ENCODE measurements around the gene CNTNAP4.

The CNTNAP4 gene

GRCh38 chr16:76500006-76500405 is 222.8 kb downstream of the CNTNAP4 start:
- no peak for DNase-seq

- no peak for DNase-seq
Measured at GRCh38 chr16:76502063-76502462, 224.9 kb downstream of the CNTNAP4 start.

- DNase-seq = no peak
Measured at GRCh38 chr16:76502555-76502954, 225.4 kb downstream of the CNTNAP4 start.

- no peak for DNase-seq
Measured at GRCh38 chr16:76503091-76503490, 225.9 kb downstream of the CNTNAP4 start.

DNA sequence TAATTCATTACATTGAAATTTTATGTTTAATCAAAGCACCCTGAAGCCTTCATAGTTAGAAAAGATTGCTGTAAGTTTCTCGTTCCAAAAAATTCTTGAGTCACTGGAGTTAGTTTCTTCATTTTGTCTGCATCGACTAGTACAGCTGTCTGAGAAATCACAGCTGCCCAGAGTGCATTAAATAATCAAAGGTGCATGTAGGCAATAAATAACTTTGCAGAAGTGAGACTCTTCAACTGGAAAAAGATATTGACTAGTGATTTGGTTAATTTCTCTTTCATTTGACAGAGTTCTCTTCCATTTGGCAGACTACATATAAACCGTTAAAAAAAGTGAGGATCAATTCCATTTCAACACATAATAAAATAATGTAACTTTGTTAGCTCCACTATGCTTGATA is 234.0 kb downstream of the CNTNAP4 start:
- DNase-seq = no peak

GRCh38 chr16:76518781-76519180 is 241.6 kb downstream of the CNTNAP4 start:
- DNase-seq = no peak

GRCh38 chr16:76524356-76524755 is 247.2 kb downstream of the CNTNAP4 start:
- DNase-seq = no peak

DNA sequence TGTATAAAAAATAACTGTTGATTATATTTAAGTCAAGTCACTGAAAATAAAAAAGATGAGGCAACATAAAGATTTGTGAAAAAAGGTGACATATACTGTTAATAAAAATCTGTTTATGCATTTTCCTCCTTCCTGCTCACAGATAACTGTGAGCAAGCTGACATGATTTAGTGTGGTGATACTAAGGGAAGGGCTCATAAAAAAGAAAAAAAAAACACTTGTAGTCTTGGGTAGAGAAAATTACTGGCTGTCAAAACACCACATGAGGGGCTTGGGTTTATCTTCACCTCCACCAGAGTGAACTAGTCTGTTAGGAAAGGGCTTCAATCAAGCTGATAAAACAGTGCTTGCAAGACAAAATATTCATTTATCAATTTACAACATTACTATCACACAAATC is 247.6 kb downstream of the CNTNAP4 start:
- no peak for DNase-seq

GRCh38 chr16:76527244-76527643 is 250.0 kb downstream of the CNTNAP4 start:
- DNase-seq = no peak

DNA sequence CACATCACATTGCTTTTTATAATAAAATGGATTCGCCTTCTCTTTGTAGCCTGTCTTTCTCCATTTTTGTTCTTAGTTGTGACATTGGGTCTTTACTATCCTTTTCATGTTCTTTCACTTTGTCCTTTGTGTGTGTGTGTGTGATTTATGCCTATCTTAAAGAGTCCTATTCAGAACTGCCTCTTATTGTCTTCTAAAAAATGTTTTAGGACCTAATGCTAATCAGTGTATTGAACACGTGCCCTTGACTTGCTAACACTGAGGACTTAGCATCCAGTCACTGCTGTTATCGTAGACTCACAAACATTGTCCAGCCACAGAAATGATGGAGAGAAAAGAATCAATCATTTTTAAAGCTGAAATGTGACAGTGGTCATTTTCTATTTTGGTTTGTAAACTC is 251.9 kb downstream of the CNTNAP4 start:
- DNase-seq = no peak

GRCh38 chr16:76531236-76531635 is 254.0 kb downstream of the CNTNAP4 start:
- no peak for DNase-seq

- no peak for DNase-seq
Measured at GRCh38 chr16:76532188-76532973, 255.2 kb downstream of the CNTNAP4 start.

DNA sequence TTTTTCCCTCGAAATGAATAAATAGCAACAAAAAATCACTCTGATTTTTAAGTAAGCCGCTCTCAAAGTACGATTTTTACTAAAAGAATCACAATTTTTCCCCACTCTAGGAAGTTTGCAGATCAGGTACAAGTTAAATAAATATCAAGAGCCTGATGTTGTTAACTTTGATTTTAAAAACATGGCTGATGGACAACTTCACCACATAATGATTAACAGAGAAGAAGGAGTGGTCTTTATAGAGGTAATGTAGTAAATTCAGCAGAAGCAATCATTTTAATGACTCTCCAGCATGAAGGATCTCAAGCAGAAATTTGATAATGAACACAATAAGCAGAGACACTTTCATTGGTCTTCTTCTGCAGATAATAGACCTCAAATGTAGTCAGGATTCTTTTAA is 262.4 kb downstream of the CNTNAP4 start:
- DNase-seq = no peak

GRCh38 chr16:76541070-76541469 is 263.9 kb downstream of the CNTNAP4 start:
- DNase-seq = no peak

DNA sequence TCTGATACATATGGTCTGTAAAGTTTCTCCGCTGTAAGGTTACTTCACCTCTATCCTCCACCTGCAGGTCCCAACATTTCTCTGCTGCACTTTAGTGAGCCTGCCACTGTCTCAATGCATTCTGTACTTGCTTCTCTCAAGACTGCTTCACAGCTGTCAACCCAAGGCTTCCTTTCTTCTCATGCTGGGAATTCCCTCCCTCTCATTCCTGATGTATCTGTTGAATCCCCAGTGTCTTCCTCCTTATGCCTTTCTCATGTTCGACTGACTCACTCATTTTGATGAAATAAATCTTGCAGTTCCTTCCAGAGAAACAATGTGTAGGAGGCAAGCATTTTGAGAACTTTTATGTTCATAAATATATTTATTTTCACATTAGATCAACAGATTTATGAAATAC is 288.3 kb downstream of the CNTNAP4 start:
- DNase-seq = no peak

DNA sequence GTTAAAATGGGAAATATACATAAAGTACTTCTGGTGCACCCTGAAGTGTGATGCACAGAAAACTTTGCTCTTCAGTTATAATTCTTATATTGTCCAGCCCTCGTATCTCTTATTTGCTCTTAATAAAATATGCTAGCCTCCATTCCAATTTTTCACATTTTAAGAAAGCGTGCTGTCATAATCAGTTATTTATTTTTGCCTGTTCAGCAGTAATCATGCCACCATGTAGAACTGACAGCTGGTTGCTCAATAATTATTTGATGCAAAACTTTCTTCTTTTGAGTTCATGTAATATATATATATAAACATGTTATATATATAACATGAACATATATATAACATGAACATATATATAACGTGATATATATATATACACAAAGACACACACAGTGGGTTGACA is 294.6 kb downstream of the CNTNAP4 start:
- DNase-seq = no peak

DNA sequence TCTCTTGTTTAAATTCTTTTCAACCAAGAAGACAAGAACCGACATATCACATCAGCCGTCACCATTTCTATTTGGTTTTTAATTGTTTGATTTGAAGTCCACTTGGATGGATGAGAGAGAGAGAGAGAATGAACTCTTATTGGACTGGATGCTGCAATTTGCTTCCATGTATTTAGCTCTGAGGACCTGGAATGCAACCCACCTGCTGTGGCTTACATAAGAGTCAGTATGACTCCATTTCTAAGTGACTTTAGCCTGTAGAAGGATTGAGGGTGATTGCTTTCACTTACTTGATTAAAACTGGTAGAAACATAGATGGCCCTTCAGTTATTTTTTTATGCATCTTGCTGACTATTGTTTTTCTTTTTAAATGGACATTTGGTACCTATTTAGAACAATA is 296.1 kb downstream of the CNTNAP4 start:
- DNase-seq = no peak

DNA sequence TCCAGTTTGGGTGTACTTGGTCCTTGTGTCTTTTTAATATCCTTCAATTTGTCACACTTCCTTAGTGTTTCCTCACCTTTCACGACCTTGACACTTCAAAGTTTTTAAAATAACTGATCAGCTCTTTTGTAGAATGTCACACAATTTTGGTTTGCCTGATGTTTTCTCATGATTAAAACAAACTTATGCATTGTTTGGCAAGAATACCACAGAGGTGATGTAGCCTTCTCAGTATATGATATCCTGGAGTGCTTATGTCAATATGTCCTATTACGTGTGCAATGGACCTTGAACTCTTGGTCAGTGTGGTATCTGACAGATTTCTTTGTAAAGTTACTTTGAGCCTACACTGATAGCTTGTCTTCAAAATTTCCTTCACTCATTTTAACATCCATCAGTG is 297.4 kb downstream of the CNTNAP4 start:
- no peak for DNase-seq

GRCh38 chr16:76576526-76576925 is 299.3 kb downstream of the CNTNAP4 start:
- no peak for DNase-seq

GRCh38 chr16:76577003-76577402 is 299.8 kb downstream of the CNTNAP4 start:
- no peak for DNase-seq

DNA sequence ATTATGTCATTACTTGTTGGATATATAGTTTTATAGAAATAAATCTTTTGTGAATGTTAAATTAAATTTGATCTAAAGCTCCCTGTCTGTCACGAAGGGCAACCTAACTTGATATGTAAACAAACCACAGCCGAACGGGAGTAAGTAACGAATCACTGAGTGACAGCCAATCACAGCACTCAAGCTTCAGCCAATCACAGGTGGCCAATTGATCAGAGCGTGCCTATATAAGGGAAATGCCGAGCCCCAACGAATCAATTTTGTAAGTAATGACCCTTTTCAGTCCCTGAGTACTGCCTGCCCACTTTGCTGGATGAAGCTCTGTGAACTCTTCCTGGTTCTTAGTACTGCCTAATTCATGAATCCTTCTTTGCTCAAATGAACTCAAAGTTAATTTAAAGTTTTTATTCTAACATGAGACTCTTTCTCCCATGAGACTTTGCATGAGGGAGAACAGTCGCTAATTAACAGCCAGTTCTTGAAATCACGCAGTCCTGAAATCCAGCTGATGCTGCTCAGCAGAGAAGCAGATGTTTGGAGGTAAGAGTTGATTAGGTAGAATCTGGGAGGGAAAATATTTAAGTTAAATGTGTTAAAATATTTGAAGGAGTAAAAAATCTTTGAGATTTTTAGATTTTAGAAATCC is 302.2 kb downstream of the CNTNAP4 start:
- DNase-seq = no peak

DNA sequence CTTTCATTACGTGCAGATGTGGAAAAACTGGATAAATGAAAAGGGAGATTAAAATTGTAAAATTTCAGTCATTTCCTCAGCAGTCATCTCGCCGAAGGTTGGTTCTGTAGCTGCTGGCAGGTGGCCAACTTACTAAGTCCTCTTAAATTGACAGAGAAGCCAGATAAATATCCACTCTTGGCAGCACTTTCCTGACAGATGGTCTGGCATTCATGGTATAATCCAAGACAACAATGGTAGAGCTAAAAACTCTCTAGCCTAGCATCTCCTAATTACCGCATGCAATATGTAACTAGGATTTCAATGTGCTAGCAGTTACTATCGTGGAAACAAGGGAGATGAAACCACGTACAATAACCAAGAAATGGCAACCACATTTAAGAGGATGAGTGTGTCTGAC is 306.3 kb downstream of the CNTNAP4 start:
- no peak for DNase-seq

- no peak for DNase-seq
Measured at GRCh38 chr16:76583945-76584344, 306.7 kb downstream of the CNTNAP4 start.

DNA sequence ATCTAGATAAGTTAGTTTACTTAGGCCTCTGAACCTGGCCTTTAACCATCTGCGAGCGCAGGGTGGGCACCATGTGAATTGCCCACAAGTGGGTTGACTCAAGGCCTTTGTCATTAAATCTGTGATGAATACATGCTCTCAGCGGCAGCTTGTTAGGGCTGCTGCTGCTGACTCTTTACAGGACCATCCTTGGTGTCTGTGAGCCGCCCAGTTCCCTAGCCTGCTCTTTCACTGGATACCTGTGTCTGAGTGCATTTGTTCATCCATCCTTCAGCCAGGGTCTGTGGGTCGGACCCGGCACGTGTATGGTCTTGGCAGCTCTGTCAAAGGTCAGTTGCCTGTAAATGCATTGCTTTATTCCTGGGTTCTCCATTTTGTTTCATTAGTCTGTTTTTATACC is 321.3 kb downstream of the CNTNAP4 start:
- no peak for DNase-seq

DNA sequence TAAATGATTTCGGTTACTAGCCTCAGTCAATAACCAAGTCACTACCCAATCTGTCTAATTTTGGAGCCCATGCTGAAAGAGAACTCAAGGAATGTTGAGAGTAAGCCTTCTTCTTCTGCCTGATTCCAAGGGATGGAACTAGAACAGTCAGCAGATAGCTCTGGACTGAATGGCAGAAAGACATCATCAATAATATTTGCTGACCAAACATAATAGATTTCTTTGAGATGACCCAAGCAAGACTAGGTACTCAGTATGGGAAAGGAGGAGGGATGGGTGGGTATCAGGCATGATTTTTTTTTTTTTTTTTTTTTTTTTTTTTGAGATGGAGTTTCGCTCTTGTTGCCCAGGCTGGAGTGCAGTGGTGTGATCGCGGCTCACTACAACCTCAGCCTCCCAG is 330.1 kb downstream of the CNTNAP4 start:
- DNase-seq = no peak
